VCaP (cell line): ENCODE measurements around the gene PNPLA7.
A peak's percentile ranks its signal among the peaks of the same experiment; 100 is the strongest.

Experiments
- H3K27ac ChIP-seq: fragments of 450-650 bp; 2 replicates; pipeline ENCODE4 v1.5.1; 2017
- CTCF ChIP-seq: fragments of 450-650 bp; conservative IDR thresholded peaks from 2 replicates; pipeline ENCODE4 v1.5.1; 2017; ENCODE audit warnings: mild to moderate bottlenecking, moderate library complexity

Gene PNPLA7

GRCh38 chr9:137456864-137457405 is 93.3 kb downstream of the PNPLA7 start:
- peak overlapping the region; percentile 88; the same call in 1 of the 2 replicates for H3K27ac ChIP-seq
- no peak for TF ChIP-seq CTCF

GRCh38 chr9:137456061-137456863 is 93.9 kb downstream of the PNPLA7 start:
- no peak for TF ChIP-seq CTCF
- H3K27ac ChIP-seq, result no peak overlapping the region

GRCh38 chr9:137455359-137455991 is 94.7 kb downstream of the PNPLA7 start:
- TF ChIP-seq CTCF, result no peak
- 0 out of 2 replicates have a peak overlapping the region, but pooled peaks have one; percentile 11 for H3K27ac ChIP-seq

- H3K27ac ChIP-seq, result 0 out of 2 replicates have a peak overlapping the region, but pooled peaks have one; percentile 11
These were observed 95.4 kb downstream of the PNPLA7 start for GRCh38 chr9:137454597-137455358.

GRCh38 chr9:137454145-137454596 is 96.0 kb downstream of the PNPLA7 start:
- no peak overlapping the region for H3K27ac ChIP-seq
- TF ChIP-seq CTCF, result no peak

More at GRCh38 chr9:137454597-137455358, 95.4 kb downstream of the PNPLA7 start:
- no peak for TF ChIP-seq CTCF

GRCh38 chr9:137453643-137454081 is 96.5 kb downstream of the PNPLA7 start:
- no peak overlapping the region for H3K27ac ChIP-seq
- no peak for TF ChIP-seq CTCF
